Retinal pigment epithelial cell (primary cell): ENCODE measurements around the gene FTH1.

ENCODE experiments used
- DNase-seq: peaks from one replicate; pipeline ENCODE4 v3.0.0-alpha.2; 2010; ENCODE audit warnings: low read depth
- H3K4me3 ChIP-seq: 2 replicates; pipeline ENCODE4 v1.5.1; 2011; ENCODE audit warnings: mild to moderate bottlenecking, low read length, control low read depth, moderate library complexity
- CTCF ChIP-seq: conservative IDR thresholded peaks from 2 replicates; pipeline ENCODE4 v1.5.1; 2011; ENCODE audit warnings: low read depth, low read length, control low read depth, inconsistent platforms

Gene FTH1

GRCh38 chr11:61949169-61950034 is 18.0 kb downstream of the FTH1 start:
- H3K4me3 ChIP-seq: peak overlapping the region; percentile 14
- peak; percentile 82 for DNase-seq
- TF ChIP-seq CTCF: no peak

GRCh38 chr11:61948505-61948904 is 18.9 kb downstream of the FTH1 start:
- TF ChIP-seq CTCF: no peak
- H3K4me3 ChIP-seq: no peak overlapping the region
- DNase-seq: no peak

- peak; percentile 99 for TF ChIP-seq CTCF
- DNase-seq: peak; percentile 68
- H3K4me3 ChIP-seq: no peak overlapping the region
Measured at GRCh38 chr11:61947486-61948210, 19.8 kb downstream of the FTH1 start.

- no peak overlapping the region for H3K4me3 ChIP-seq
- no peak for TF ChIP-seq CTCF
- DNase-seq: no peak
Measured at GRCh38 chr11:61946894-61947293, 20.5 kb downstream of the FTH1 start.

GRCh38 chr11:61945191-61945590 is 22.2 kb downstream of the FTH1 start:
- no peak overlapping the region for H3K4me3 ChIP-seq
- TF ChIP-seq CTCF: no peak
- DNase-seq: no peak

GRCh38 chr11:61940466-61940865 is 27.0 kb downstream of the FTH1 start:
- no peak overlapping the region for H3K4me3 ChIP-seq
- TF ChIP-seq CTCF: no peak
- DNase-seq: no peak
